ENCODE measurements around the gene ATP1A4.
"Not testable (repeated sequence)": the region's sequence is repeated elsewhere in the genome, so short reads cannot be mapped to it uniquely, and the experiment has no call there.

ATP1A4 gene

GRCh38 chr1:160151303-160151702 lies at the start of gene ATP1A4:
Gene ATP1A4 (plus strand): TSS chr1:160151603. CDS start chr1:160152041, 438 bp downstream.
- DNase-seq: no peak

- DNase-seq: no peak
Observed at GRCh38 chr1:160101717-160102522, 49.5 kb upstream of the ATP1A4 start.

- peak; percentile 53 for DNase-seq
Observed at GRCh38 chr1:160103658-160104408, 47.6 kb upstream of the ATP1A4 start.

GRCh38 chr1:160104486-160104885 lies 46.9 kb upstream of the ATP1A4 start:
- no peak for DNase-seq

- DNase-seq: no peak
Observed at GRCh38 chr1:160105155-160105554, 46.2 kb upstream of the ATP1A4 start.

- DNase-seq: no peak
Observed at GRCh38 chr1:160107512-160107911, 43.9 kb upstream of the ATP1A4 start.

- peak; percentile 68 for DNase-seq
Observed at GRCh38 chr1:160108888-160109662, 42.3 kb upstream of the ATP1A4 start.

- DNase-seq: no peak
Observed at GRCh38 chr1:160109686-160110085, 41.7 kb upstream of the ATP1A4 start.

- not testable (repeated sequence) for DNase-seq
Observed at GRCh38 chr1:160111462-160111861, 39.9 kb upstream of the ATP1A4 start.

- DNase-seq: peak; percentile 66
Observed at GRCh38 chr1:160112357-160112756, 39.0 kb upstream of the ATP1A4 start.

GRCh38 chr1:160113407-160113806 lies 38.0 kb upstream of the ATP1A4 start:
- no peak for DNase-seq

- no peak for DNase-seq
Observed at GRCh38 chr1:160114085-160114484, 37.3 kb upstream of the ATP1A4 start.

GRCh38 chr1:160115545-160116282 lies 35.7 kb upstream of the ATP1A4 start, which contains the start of gene ATP1A2:
Gene ATP1A2 (plus strand): TSS chr1:160115759. CDS start chr1:160115862, 103 bp downstream.
- peak; percentile 49 for DNase-seq

GRCh38 chr1:160116283-160117147 lies 34.9 kb upstream of the ATP1A4 start:
- DNase-seq: peak; percentile 47

- no peak for DNase-seq
Observed at GRCh38 chr1:160117300-160117699, 34.1 kb upstream of the ATP1A4 start.

- DNase-seq: peak; percentile 86
Observed at GRCh38 chr1:160117709-160118183, 33.7 kb upstream of the ATP1A4 start.

GRCh38 chr1:160118928-160119327 lies 32.5 kb upstream of the ATP1A4 start:
- no peak for DNase-seq

GRCh38 chr1:160120797-160121196 lies 30.6 kb upstream of the ATP1A4 start:
- DNase-seq: peak; percentile 3

GRCh38 chr1:160121388-160121787 lies 30.0 kb upstream of the ATP1A4 start:
- DNase-seq: peak; percentile 17

- peak; percentile 6 for DNase-seq
Observed at GRCh38 chr1:160122978-160123495, 28.4 kb upstream of the ATP1A4 start.

GRCh38 chr1:160123726-160124125 lies 27.7 kb upstream of the ATP1A4 start:
- DNase-seq: peak; percentile 1

Data from left hindlimb (tissue), 1 donor.